HT1080 (cell line): ENCODE data around the gene GPATCH8. TPM values are rescaled to one million over a fixed set of nuclear protein-coding genes. Genes with fewer than 3 reads are reported as not detected.
"Not testable (repeated sequence)": the region's sequence is repeated elsewhere in the genome, so short reads cannot be mapped to it uniquely, and the experiment has no call there.

ENCODE experiments used
- DNase-seq: peaks from one replicate; pipeline ENCODE4 v3.0.0-alpha.2; 2015; ENCODE audit warnings: low read depth
- total RNA-seq: library from RNA; depleted of rRNA; stranded (reverse); fragments of >200 nt; shearing (Covaris generic); gene quantifications from 2 replicates; pipeline ENCODE4 v1.2.3, GENCODE V29; 2014

The GPATCH8 gene
- total RNA-seq, 1 experiment from 2014 or later = 13.2 TPM

DNA sequence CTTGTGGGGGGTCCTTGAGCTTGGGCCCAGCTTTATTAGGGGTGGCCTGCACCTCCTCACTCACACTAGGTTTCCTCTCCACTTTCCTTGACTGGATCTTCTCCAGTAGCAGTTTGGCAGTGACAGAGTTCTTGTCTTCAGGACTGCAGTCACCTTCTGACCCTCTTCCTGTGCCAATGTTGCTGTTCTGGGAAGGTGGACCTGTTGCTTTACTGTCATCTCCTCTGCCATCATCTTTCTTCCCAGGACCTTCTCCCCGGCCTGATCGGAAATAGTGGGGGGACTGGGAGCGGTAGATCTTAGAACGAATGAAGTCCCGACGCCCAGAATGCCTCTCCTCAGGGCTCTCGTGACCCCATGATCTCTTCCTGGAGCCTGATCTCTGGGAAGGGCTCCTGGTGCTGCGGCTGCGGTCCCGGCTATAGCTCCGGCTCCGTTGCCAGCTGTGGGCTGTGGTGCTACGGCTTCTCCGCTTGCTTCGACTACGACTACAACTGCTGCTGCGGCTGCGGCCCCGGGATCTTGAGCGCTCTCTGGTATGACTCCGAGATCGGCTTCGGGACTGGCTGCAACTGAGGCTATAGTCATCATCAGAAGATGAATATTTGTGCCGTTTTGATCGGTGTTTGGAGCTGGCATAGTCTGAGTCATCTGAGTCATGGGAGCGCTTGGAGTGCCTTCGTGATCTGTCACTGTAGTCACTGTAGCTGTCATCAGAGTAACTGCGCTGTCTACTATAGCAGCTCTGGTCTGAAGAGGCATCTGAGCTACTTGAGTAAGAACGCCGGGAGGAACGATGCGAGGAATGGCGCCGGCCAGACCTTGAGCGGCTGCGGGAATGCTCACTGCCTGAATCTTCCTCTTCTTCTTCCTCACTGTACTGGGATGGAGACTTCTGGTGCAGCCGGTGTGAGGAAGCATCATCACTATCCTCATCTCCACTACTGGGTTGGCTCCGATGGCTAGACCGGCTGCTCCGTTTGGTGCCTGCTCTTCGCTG lies 104.2 kb downstream of the GPATCH8 start:
- DNase-seq = no peak

DNA sequence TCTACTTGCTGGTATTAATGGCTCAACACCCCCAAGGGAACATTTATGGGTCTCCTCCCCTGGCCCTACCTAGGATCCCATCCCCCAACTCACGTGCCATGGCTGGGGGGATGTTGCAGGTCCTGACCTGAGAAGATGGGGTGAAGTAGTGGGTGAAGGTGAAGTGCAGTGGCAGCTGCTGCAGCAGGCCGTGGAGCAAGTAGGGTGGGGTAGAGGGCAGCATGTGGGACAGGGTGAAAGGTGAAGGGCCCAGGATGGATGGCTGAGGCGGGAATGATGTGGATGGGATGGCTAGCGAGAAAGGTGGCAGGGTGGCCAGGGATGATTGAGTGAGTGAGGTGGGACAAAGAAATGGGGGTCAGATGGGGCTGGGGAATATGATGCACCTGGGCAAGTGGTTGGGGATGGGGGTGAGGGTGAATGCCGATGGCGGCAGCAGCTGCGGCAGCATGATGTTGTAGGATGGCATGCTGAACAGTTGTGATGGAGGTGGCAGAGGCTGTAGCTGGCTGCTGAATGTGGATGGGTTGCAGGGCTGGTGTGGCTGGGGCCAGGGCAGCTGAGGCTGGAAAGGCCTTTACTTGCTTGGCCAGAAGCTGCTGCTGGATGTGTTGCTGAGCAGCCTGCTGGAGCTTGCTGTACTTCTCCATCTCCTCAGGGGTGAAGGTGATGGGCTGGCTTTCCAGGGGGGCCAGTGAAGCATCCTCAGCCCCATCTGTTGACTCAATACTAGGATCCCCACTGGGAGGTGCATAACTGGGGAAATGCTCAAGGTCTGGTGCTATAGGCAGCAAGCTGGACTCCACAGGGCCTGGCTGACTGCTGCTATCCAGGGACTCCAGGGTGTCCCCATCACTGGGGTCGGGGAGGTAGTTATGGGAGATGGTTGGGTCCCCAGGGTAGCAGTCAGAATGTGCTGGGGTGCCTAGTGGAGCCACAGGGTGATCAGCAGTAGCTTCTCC lies 105.4 kb downstream of the GPATCH8 start:
- no peak for DNase-seq

DNA sequence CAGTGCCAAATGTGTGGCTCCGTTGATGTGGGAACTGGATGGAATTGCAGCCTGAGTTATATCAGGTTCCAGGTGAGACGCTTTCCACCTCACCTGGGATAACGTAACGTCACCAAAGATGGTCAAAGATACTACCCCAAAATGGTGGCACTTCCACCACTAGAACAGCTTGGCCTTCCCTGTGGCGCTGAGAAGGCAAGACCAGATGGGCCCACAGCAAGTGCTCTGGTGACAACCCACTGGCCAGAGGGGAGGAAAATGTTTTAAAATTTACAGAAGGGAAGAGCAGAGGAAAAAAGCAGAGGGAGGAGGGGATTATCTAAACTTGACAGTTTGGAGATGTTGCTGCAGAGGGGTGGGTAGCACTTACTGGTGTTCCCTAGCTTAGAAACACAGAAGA lies 106.3 kb downstream of the GPATCH8 start:
- DNase-seq = no peak

DNA sequence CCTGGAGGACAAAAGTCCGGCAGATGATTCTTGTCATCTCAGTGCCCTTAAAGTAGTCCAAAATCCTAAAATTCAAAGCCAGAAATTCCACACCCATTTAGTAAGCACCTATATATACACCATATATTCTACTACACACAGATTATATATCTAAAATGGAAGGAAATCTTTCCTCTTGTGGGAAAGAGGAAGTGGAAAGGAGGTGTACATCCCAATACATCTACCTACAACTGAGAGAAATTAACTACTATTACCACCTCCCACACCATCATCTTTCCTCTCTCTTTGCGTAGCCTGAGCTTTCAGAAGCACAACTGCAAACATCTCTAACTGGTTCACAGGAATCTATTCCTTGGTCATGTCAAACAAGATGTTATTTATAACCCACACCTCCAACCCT lies 108.4 kb downstream of the GPATCH8 start:
- DNase-seq = no peak

DNA sequence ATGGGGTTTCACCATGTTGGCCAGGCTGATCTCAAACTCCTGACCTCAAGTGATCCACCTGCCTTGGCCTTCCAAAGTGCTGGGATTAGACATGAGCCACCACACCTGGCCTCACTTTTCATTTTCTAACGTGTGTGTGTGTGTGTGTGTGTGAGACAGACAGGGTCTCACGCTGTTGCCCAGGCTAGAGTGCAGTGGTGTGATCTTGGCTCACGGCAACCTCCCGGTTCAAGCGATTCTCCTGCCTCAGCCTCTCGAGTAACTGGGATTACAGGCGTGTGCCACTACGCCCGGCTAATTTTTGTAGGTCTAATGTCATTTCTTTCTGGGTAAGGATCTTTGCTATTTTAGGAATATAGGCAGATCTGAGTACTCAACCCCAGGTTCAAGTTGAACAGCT lies 109.1 kb downstream of the GPATCH8 start:
- DNase-seq = not testable (repeated sequence)

DNA sequence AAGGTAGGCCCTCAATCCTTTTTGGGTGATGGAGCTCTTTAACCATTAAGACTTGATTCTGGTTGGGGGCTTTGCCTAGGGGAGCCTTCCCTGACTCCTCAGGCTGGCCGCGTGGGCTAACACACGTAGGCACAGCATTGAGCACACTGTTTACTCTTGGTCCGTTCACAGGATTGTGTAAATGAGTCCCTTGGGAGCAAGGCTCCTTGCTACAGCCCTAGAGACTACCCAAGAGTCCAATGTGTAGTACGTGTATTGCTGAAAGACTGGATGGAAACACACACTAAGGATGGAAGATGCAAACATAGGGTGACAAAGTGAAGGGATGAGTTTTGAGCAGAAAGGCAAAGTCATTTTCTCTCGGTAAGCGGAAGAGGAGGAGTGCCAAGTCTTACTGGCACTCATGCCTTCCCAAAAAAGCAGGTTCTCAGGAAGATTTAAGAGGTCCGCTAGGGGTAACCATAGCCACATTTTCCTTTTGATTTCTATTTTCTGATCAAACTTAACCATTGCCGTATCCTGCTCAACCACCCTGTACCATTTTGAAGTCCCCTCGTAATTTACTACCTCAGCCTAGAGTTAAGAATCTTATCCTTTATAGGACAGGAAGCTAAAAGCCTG lies 112.8 kb downstream of the GPATCH8 start:
- no peak for DNase-seq

DNA sequence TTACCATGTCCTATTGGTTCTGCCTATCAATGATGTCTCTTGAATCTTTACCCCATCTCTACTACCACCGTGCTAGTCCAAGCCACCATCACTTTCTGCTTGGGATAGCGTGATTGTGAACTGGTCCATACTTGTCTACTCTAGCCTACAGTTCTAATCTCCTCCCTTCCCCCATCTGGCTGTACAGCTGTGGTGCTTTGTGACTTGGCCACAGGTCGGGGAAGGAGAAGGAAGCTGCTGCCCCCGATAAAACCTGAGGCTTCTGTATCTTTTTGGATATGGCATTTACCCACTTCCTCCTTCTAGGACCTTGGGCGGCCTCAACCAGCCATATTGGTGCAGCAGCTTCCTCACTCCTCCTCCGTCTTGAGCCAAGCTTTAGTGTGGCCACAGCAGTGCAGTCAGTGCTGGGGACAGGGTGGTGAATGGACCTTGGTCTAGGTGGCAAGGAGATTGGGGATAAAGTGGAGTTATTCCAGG lies 113.4 kb downstream of the GPATCH8 start:
- no peak for DNase-seq

DNA sequence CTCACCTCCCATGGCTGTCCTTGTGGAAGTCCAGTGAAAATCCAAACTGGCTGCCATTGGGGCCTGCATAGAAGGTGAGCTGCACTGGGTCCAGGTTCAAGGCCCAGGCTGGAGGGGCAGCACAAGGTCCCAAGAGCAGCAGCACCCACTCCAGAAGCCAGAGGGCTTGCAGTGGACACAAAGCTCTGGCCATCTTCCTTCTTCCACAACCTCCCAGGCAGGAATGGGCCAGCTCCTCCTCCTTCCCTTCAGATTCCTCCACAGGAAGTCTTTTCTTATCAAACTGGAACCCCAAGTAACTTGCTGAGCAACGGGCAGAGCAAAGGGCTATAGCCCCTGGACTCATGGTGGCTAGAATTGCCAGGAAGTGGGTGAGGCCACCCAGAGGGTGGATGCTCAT lies 113.9 kb downstream of the GPATCH8 start, which contains the start of gene ITGA2B:
TSS of gene ITGA2B (minus strand) at position 369 of the 400 bp plus-strand sequence. CDS start at position 193, 176 bp downstream.
- DNase-seq = no peak

DNA sequence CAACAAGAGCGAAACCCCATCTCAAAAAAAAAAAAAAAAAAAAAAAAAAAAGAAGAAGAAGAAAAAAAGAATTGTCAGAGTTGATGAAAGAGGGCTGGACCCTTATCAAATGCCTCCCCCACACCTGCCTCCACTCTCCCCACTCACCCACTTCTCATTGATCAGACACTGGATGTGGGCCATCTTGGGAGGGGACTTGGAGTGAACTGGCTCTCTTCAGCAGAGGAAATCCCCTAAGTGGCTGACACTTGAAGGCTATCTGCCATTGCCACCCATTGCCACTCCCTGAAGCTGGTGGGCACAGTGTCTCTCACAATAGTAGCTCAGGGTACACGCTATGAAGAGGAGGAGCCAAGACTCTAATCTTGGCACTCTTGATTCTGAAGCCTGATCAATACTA lies 115.4 kb downstream of the GPATCH8 start:
- DNase-seq = no peak

DNA sequence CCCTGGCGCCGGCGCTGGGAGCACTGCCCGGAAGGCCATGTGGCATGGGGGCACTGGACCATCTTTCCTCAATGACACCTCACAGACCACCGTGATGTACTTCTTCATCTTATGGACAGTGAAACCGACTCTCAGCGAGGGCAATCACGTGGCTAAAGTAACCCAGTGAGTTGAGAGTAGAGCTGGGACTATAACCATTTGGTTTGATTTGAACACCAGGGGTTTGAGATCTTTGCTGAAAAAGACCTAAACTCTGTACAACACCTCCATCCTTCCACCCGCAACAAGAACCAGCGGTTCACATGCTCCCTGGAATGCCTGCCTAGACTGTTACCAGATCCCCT lies 117.1 kb downstream of the GPATCH8 start:
- DNase-seq = no peak

DNA sequence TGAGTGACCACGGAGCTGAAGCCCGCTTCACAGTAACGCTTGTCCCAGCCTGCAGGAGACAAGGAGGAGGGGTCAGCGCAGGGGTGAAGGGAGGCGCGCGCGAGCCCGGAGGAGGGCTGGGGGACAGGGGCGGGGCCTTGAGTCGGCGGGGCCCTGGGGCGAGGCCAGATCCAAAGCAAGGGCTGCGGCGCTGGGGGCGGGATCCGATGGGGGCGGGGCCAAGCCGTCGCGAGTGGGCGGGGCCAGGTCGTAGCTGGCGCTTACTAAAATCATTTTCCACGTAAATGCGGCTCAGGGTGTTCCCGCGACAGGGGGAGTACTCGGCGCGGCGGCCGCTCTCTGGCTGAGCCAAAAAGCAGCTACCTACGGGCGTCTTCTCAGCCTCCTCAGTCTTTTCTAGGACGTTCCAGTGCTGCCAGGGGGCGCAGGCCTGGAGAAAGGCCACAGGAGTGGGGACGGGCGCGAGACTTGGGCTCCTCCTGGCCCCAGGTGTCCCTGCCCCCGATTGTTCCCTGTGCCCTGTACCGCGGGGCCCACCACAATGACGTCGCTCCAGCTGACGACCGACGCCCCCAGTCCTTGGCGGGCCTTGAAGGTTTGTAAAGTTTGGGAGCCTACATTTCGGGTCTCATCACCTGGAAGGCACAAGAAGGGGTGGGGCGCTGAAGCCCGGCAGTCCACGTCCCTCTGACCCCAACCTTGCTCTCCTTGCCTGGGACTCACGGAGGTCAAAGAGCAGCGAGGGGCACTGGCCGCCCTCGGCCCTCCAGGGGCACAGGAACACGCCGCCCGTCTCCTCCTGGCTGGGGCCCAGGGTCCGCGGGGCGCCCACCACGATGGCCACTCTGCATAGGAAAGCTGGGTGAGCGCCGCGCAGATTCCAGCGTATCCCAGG lies 117.7 kb downstream of the GPATCH8 start:
- no peak for DNase-seq

DNA sequence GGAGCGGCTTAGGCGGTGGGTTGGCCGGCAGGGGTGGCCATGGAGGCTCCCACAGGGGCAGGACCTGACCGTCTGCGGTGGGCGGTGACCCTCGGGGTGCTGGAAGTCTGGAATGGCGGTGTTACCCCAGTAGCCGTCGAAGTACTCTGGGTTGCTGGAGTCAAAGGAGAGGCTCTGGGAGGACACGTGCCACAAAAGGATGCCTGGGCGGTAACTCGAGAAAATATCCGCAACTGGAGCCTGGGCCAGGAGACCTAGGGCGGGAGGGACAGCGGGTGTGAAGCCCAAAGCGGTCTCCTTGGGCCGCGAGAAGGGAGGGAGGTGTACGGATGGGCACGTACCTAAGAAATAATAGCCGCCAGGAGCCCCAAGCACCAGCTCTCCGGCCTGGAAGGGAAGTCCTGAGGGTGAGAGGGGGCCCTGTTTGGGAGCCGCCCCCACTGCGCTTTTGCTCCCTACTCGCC lies 118.4 kb downstream of the GPATCH8 start:
- DNase-seq = no peak

DNA sequence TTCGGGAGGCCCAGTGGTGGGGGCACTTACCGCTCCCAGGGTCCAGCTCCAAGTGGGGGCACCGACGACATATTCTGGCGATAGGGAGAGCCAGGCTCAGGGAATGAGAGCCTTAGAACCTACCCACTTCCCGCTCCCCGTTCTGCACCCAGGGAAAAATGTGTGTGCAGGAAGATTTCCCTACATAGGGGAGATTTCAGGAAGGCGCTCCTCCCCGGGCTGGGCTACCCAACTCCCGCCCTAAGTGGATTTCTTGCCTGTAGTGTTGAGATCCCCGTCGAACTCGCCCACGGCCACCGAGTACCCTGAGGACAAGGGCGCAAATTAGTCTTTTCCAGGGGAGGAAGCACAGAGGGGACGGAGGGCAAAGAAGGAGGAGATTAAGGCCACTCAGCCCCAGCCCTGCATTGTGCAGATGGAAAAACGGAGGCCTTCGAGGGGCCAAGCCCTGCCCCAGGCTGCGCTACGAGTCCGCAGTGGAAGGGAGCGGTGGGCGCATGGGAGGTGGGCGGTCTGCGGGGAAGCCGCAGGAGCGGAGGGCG lies 118.9 kb downstream of the GPATCH8 start:
- no peak for DNase-seq

DNA sequence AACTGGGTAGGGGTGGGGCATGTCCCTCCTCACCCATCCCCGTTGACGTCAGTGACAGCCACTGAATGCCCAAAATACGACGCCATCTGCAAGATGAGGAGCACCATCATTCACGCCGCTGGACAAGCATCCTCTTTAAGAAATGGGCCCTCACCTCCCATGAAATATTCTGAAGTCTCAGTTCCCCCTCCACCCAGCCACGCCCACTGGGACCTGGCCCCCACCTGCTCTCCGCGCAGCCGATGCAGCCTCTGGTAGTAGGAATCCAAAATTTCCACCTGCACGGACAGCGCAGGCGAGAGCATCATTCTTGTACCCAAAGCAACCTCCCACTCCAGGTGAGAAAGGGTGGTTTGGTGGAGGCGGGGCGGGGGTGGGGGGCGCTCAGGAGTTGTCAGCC lies 119.3 kb downstream of the GPATCH8 start:
- DNase-seq = no peak

DNA sequence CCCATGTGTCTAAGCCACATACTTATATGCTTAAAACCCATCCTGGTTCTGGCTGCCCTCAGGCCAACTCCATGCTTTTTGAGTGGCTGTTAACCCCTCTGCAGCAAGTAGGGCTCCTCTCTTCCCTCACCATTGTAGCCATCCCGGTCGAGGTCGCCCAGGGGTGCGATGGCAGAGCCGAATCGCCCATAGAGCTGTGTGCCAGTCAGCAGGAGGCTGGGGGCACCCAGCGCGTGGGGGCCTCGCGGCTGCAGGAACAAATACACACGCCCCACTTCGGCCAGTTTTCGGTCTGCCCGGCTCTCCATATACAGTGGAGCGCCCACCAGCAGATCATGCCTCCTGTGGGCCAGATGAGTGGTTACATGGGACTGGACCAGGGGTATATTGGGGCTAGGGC lies 119.8 kb downstream of the GPATCH8 start:
- DNase-seq = no peak

DNA sequence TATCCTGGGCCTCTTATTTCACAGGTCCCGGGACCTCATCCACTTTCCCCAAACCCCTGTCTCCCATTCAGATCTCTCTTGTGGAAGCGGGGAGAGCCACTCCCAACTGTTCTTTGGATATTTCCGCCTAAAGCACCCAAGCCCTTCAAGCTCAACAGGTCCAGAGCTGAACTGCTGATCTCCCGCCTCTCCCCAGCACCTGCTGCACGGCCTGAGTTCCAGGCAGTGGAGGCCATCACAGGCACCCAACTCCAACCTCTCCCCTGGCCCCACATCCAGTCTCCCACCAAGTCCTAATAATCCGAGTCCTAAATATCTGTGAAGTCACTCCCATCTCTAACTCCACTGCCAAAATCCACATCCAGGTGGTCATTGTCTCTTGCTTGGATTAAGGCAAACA lies 120.3 kb downstream of the GPATCH8 start:
- no peak for DNase-seq

DNA sequence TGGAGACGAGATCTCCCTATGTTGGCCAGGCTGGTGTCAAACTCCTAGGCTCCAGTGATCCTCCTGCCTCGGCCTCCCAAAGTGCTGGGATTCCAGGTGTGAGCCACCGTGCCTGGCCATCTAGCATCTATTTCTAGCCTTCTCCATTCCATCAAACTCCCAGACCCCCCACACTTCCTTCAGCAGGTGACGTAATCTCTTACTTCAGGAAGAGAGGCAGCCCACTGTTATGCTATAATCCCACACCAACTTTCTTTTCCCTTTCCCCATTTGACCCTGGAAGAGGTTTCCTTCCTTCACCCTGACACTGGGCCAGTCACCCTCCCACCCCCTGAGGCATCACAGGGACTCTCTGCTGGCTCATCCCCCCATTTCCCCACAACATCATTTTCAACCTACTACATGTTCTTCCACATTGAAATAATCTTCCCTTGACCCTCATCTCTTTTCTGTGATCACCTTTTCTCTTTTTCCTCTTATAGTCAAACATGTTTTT lies 121.3 kb downstream of the GPATCH8 start:
- DNase-seq = no peak

DNA sequence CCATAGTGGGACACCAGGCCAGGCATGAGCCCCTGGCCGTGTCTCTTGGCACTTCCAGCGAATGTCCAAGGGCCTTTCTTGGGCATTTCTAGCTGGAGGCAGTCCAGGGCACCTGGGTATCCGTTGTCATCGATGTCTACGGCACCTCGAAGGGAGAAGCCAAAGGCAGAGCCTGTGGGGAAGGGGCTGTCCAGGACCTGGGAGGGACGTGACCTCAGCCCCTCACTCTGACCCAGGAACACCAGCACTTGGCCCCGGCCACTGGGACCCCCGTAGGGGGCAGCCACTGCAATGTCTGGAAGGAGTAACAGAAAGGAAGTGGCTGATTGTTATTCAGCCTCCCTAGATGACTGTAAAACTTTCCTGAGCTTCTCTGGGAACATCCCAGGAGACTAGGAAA lies 122.4 kb downstream of the GPATCH8 start:
- DNase-seq = no peak

DNA sequence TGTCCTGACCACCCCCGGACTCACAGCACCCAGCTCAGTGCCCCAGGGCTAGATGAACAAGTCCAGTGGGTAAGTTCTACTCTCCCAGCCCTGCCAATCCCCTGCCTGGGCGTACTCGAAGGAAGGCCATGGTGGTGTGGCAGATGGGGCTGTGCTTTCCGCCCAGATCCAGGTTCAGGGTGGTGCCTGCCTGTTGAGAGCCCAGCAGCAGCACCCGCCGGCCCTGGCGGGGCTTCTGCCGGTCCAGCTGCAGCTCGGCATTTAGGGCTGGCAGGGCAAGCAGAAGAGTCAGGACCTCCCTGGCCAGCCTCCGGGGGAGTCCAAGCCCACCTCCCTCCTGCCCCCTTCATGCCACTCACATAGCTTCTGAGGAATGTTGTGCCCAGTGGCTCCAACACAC lies 123.3 kb downstream of the GPATCH8 start:
- DNase-seq = no peak
